HG03060 (cell line): ENCODE results near the gene JAML.

Experiments
- ATAC-seq: cut with Tn5 transposase; IDR thresholded peaks from one replicate; pipeline ENCODE4 v1.9.1; 2021; ENCODE audit warnings: low read depth, moderate number of reproducible peaks; ENCODE audit not compliant: unreplicated experiment

Gene JAML

DNA sequence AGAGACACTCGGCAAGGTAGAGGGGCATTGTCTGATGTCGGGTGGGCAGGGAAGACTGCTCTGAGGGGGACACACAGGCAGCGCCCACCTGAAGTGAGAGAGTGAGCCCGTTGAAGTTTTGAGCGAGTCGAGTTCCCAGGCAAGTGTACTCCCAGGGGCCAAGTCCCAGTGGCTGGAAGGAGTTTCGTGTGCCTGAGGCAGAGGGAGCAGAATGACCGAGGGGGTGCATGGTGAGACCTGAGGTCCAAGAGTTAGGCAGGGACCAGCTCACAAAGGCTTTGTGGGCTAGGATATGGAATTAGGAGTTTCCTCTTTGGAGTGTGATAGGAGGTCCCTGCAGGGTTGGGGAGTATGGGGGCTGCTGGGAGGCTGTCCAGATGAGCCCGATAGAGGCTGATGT, 54.6 kb downstream of the JAML start:
- ATAC-seq: no peak

DNA sequence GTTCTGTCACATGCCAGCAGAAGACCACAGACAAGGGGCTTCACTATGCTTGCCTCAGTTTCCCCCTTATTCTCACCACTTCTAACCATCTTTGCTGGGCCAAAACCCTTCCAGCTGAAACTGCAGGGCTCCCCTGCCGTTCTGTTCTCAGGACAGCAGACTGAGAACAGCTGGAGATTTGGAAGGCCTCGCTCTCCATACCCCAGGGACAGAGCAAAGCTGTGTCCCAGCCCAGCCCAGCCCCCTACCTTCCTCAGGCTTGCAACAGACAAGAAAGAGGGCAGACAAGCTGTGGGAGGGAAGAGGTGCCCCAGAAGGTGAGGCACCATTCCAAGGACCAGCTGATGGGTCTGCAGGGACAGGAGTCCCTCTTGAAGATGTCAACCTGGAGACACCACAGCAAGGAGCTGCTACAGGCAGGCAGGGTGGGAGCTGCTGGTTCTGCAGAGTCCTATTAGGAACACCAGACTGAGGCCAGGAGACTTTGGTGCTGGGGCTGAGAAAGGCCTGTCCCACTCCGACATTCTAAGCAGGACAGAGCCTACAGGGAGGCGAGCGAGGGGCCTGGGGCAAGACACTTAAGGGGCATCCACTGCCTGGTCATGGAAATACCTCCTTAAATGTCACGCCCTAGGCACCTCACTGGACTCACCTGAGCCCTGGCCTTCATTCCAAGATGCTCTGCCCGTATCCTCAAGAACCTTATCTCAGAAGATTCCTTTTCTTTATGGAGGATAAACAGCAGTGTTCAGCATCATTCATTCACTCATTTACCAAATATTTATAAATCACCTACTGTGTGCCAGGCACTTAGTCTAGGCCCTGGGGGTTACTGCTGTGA, 55.3 kb downstream of the JAML start:
- no peak for ATAC-seq

DNA sequence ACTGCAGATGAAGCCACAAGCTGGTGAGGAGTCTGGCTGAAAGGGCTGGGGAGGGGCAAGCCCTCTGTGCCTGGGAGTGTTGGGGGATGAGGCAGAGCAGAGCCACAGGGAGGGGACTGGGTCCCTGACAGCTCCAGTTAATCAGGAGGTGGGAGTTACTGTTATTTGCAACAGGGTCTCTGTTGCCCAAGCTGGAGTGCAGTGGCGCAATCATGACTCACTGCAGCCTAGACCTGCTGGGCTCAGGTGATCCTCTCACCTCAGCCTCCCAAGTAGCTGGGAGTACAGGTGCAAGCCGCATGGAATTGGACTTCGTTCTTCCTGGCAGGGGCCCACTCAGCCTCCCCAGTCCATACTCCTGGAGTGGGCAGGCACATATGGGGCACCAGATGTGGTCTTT, 56.1 kb downstream of the JAML start:
- no peak for ATAC-seq

DNA sequence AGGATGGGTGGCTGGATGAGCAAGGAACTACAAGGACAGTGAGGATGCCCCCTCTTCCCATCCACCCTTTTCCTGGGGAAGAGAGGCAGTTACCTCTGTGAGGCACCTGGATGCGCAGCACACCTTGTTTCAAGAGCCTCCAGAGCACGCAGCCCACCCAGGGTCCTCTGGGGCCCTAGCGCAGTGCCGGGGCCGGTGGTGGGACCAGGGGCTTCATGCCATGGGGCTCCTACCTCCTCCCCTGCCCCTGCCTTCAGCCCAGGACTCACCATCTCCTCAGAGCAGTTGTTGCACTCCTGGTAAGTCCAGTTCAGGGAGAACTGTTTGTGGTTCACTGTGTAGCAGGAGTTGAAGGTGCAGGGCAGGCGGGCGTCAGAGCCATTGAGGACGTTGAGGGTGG, 56.5 kb downstream of the JAML start:
- ATAC-seq: no peak

DNA sequence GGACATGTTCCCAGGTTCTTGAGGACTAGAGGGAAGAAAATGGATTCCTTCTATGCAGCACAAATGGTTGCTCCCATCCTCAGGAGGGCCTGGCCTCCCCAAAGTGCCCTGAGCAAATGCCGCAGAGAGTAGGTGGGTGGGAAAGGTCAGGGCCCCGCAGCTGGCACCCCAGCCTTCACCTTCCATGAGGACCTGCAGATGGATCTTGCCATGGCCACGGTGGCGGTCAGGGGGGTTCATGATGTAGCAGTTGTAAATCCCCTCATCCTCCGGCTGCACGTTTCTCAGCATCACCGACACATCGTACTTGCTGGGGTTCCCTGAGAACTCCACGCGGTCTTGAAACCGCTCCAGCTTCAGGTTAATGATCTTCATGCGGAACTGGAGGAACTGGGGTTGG, 56.9 kb downstream of the JAML start:
- ATAC-seq: no peak

- no peak for ATAC-seq
Measured at GRCh38 chr11:118167253-118167652, 57.6 kb downstream of the JAML start.

DNA sequence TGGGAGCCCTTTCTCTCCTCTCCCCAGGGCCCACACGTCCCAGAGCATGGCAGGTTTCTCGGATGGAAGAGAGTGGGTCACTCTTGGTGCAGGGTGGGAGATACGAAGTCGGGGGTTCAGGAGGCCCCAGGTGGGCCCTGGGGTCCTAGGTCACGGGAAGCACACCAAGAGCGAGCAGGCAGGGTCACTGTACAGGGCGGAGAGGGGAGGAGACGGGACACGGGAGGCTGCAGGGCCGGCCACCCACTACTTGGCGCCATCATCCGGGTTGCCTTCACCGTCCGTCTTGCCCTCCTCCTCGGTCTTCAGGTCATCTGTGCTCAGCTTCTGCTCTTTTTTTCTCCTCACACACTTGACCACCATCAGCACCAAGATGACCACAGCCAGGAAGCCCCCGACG, 58.2 kb downstream of the JAML start:
- ATAC-seq: no peak

- no peak for ATAC-seq
Measured at GRCh38 chr11:118164885-118165284, 59.9 kb downstream of the JAML start.

DNA sequence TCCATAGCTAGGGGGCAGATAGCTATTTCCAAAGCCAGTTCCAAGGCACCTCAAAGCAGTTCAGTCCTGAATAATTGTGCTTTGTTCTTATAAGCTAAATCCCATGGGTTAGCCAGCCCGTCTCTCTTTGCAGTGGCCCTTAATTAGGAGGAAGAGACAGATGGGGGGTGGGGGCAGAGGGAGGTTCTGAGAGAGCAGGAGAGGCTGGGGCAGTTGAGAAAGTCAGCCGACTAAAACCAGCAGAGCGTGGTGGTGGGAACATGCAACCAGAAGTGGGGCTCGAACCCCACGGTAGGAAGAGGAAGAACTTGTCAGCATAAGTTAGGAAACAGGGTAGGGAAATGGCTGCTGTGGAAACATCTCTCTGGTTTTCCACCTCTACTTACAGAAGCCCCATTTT, 61.3 kb downstream of the JAML start:
- no peak for ATAC-seq

- ATAC-seq: no peak
Measured at GRCh38 chr11:118162846-118163245, 62.0 kb downstream of the JAML start.

GRCh38 chr11:118161786-118162185, 63.0 kb downstream of the JAML start:
- no peak for ATAC-seq

DNA sequence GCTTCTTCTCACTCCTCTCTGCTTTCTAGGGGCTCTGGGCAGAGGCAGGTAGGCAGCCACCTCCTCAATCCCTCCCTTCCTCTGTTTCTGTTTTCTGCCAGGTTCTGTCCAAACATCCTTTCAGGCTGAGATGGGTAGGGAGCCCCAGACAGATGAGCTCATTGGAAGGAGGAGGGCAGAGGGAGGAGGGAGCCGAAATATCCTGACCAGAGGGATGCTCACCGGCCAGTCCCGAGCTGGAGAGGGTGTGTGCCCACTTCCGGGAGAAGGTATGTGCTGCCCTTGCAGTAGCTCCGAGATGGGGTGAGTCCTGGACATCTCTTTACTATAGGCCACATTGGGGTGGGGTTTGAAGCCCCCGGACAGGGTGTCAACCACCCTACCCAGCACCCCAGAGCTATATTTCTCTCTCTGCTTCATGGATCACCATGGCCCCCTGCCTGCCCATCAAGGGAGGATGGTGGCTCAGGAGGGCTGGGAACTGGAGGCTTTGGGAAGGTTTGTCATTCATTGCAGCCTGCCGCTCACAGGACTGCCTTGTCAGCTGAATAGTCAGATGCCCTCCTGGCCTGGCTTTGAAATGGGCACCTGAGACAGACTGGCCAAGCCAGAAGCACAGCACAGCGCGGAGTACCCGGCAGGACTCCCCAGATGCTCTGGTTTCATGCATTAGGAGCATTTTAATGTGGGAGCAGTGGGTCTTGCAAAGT, 67.5 kb downstream of the JAML start:
- ATAC-seq: no peak

GRCh38 chr11:118156531-118157185, 68.2 kb downstream of the JAML start:
- no peak for ATAC-seq

- no peak for ATAC-seq
Measured at GRCh38 chr11:118155776-118156530, 68.9 kb downstream of the JAML start.

DNA sequence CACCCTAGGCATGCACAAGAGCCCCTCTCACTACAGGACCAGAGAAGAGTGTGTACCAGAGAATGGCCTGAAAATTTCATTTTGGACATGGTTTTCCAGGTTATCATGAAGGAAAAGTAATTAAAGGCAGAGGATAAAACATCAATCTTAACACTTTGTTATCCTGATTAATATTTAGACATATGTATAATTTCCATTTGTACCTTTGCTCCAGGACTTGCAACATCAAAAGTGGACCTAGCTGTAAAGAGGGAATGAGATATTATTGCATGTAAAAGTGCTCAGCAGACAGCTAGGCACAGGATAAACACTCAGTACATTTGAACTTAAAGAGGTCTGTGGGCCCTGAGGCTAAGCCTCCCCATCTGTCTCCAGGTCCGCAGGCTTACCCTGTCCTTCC, 70.2 kb downstream of the JAML start:
- ATAC-seq: no peak

DNA sequence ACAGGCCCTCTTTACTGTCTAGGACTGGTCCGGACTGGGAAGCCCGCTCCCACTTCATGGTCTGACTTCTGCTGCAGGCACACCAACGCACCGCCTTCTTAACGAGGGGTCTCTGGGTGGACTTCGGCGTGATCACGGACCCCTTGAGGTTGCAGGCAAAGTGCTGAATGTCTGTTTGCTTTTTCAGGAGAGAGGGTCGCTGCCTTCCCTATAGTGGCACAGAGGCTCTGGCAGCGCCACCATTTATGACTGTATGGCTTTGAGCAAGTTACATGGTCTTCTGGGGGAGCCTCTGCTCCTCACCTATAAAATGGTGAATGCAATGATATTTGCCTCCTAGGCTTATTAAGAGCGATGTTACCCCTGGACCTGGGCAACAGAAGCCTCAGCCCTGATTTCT, 70.8 kb downstream of the JAML start:
- ATAC-seq: no peak

GRCh38 chr11:118153516-118153915, 71.3 kb downstream of the JAML start:
- ATAC-seq: no peak

DNA sequence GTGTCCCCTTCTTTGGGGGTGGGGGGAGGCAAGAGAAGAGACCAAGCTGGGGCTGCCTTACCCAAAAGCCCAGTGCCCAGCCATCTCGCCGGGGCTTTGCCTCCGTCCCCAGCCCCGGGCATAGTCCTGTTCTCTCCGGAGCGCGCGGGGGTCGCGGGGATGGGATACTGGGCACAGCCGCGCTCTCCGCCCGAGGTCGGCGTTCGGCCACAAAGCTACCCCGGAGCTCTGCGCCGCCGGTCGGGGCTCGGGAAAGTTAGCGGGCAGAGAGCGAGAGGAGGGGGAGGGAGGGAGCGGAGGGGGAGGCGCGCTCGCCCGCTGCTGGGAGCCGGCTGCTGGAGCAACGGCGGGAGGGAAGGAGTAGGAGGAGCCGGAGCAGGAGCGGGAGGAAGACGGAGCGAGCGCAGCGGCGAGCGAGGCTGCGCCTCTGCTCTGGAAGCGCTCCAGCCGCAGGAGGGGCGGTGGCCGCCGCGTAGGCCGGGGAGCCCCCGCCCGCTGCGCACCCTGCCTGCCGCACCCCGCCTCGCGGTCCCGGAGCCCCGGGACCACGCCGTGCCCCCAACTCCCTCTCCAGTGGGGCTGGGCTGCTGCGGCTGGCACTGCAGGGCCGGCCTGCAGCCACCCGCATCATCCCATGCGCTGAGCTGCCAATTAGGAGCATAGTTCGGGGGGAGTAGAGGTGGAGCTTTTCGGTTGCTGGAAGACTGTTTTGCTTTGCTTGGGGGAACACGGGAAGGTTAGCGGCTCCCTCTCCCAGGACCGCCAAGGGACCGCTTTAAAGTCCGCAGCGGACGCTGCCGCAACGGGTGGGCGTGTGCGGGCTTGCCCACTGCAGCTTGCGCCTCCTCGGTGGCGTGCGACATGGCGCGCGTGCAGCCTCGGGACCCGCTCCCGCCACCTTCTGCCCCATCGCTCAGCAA, 72.0 kb downstream of the JAML start, which contains the start of gene SCN4B:
Gene SCN4B, minus strand, starts transcription at position 272 of the 920 bp plus-strand sequence. Its CDS starts 150 bp downstream, at position 122.
- ATAC-seq: no peak

DNA sequence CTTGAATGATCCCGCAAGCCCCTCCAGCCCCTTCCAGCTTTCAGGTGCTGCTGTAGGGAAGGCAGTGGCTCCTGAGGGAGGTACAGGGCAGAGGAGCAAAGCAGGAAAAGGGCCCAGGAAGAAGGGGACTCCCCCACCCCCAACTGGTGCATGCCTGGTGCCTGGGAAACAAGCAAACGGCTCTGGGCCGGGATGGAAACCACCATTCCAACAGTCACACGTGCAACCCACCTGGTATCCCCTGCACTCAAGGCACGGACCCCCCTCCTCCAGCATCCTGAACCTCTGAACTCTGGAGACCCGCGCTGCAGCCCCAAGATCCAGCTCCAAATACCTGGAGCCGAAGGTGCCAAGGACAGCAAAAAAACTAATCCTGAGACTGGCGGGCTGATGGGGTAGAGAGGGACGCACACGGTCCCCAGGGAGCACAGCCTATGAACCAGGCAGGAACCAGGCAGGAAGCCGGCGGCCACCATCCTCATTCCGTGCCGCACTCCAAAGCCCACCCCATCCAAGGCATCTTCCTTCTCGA, 72.7 kb downstream of the JAML start:
- ATAC-seq: no peak
